HG02840 (cell line): ENCODE data around the gene NBAS.
"Not testable (repeated sequence)": the region's sequence is repeated elsewhere in the genome, so short reads cannot be mapped to it uniquely, and the experiment has no call there.

Experiments used
- ATAC-seq: cut with Tn5 transposase; IDR thresholded peaks from one replicate; pipeline ENCODE4 v1.9.1; 2021; ENCODE audit warnings: mild to moderate bottlenecking, moderate library complexity, moderate number of reproducible peaks; ENCODE audit not compliant: unreplicated experiment, low FRiP score

Gene NBAS

DNA sequence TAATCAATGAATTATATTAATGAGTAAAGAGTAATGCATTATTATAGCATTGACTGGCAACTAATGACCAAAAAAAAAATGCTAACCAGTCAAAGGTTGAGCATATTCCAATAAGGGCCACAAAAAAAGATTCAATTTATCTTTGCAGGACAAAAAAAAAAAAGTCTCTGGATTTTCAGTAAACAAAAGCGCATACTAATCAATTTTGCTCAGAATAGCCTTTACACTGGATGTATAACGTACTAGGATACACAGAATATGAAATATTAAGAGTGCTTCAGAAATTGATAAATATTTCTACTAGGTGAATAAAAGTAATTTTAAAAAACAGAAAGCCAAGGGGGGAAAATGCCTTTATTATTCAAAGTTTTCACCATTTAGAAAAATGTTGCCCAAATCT, 74.4 kb downstream of the NBAS start:
- no peak for ATAC-seq

GRCh38 chr2:15485949-15486348, 75.2 kb downstream of the NBAS start:
- no peak for ATAC-seq

GRCh38 chr2:15481000-15481399, 80.1 kb downstream of the NBAS start:
- ATAC-seq: no peak

- no peak for ATAC-seq
These were observed 80.6 kb downstream of the NBAS start for GRCh38 chr2:15480552-15480951.

GRCh38 chr2:15472876-15473275, 88.3 kb downstream of the NBAS start:
- ATAC-seq: no peak

DNA sequence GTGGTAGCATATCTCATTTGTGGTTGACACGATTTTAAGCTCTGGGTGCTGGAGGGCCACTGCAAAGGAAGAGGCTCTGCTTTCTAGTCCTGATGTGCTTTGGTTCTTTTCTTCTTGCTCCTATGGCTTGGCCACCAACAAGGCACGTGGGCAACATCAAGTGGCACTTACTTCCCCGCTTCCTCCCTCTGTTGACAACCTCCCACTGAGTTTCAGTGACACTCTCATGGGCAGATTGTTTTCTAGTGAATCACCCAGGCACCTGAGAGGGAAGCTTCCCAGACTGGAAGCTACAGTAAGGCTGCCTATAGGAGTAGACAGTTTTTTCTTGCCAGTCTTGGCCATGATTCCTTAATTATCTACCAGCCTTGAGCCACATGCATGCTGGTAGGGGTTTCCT, 89.0 kb downstream of the NBAS start:
- ATAC-seq: no peak

GRCh38 chr2:15471606-15472005, 89.5 kb downstream of the NBAS start:
- ATAC-seq: no peak

DNA sequence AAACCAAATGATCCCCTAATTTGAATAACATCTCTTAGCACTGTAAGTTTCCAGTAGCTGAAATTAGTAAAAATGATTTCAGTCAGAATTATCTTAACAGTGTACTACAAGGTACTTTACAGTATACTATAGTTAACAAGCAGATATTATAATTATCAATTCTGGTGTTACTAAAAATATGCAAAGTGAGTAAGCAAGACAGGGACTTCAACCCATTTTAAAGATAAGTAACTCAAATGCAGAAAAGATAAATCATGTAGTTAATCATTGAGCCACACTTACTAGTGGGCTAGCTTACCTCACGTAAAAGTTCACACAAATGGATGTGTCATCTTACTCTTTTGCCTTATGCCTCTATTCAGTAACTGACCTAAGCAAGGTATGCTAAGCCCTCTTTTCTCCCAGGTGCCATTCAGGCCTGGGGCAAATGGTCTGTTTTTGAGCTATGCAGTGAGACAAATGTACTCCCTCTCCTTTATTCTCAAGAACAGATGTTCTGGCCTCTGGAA, 101.0 kb downstream of the NBAS start:
- ATAC-seq: no peak

GRCh38 chr2:15458277-15458676, 102.9 kb downstream of the NBAS start:
- no peak for ATAC-seq

DNA sequence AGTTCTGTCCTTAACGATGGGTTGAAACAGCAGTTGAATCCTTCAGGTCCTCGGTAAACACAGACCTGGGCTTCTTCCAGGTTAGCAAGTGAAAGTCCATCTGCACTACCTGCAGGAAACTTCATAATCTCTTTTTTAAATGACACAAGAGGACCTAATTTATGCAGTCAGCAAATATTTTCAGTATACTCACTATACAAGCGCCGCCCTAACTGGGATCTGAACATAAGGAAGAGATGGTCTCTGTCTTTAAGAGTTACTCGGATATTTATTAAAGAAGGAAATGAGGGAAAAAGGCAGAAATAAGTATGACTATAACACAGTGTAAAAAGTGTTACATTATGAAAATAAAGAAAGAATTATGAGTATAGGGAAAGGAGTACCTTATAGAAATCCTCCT, 103.3 kb downstream of the NBAS start:
- no peak for ATAC-seq

DNA sequence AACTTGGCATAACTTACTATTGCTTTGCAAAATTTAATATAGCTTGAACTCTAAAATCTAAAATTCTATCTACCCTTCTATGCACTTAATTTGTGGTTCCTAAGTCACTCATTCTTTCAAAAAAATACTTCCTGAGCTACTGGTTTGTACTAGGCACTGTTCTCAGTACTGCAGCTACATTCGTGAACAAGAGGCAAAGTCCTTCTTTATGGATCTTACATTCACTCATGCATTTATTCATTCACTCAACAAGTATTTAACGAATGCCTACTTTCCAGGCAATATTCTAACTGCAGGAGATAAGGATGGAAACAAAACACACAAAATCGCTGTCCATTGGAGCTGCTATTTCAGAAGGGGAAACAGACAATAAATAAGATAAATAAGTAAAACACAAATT, 104.8 kb downstream of the NBAS start:
- no peak for ATAC-seq

DNA sequence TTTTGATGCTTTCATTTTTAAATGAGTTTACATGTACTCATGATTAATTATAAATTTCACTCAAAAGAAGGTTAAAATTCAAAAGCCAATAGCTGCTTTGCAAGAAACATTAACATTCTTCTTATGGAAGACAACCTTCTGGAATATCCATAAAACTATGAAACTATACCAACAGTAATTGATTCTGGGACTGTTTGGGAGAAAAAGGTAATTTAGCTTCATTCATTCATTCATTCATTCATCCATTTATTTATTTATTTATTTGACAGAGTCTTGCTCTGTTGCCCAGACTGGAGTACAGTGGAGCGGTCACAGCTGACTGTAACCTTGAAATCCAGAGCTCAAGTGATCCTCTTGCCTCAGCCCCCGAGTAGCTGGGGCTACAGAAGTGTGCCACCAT, 110.3 kb downstream of the NBAS start:
- ATAC-seq: no peak

DNA sequence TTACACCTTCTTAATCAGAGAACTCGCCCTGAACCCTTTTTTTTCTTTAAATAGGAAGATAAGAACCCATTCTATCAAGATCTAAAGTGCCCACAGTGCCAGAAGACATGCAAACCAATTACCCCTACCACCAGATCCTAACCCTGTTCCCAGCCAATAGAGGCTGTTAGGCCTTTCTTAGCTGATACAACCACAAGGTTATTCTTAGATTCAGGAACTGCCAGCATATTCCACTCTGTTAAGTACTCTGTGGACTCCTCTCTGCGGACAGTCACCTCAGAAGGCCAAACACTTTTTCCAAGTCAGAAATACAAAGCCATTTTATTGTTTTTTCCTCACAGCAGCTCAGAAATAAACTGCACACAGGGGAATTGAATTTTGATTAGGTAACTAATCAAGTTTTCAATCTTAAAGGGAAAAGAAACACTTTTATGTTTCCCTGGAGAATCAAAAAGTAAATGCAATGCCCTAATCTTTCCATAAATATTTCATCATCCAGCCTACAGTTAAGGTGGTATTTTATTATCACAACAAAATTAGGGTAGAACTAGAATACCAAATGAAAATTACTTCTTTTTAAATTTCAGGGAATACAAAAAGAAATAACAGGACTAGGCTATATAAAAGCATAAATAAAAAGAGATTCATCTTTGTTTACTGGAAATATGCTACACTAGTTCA, 111.4 kb downstream of the NBAS start:
- no peak for ATAC-seq

DNA sequence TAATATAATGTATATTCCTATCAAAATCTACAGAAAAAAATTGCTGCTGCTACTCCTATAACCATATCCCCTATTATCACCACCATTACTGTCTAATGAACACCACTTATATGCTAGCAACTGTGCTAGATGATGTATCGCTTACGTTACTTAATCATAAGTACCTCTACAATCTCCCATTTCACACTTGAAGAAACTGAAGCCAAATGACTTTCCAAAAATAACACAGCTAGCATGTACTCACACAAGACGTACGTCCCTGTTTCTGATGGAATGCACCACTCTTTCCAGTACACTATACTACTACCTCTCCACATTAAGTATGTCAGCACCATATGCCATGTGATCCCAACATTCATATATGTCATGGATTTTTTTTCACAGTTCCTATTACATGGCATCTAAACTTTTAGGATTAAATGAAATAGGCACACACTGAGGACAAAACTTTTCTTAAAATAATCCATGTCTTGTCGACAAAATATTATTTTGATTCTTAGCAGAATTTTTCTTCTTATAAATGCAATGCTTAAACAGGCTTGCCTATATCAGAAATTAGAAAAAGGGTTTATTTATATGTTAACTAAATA, 112.8 kb downstream of the NBAS start:
- ATAC-seq: no peak

DNA sequence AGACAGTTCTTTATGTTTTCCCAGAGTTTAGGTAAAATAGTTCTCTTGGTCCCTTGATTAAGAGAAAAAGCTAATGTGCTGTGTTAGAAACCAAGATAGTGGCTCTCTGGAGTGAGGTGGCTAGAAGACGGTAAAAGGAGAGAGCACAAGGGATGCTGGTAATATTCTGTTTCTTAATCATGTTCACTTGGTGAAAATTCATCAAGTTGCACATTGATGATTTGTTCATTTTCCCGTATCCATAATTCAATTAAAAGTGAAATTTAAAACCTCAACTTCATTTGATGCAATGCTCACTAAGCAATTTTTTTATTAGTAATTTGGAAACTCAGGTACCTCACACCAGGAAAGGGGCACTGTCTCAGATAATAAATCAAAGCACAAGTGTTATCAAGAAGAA, 113.8 kb downstream of the NBAS start:
- no peak for ATAC-seq

DNA sequence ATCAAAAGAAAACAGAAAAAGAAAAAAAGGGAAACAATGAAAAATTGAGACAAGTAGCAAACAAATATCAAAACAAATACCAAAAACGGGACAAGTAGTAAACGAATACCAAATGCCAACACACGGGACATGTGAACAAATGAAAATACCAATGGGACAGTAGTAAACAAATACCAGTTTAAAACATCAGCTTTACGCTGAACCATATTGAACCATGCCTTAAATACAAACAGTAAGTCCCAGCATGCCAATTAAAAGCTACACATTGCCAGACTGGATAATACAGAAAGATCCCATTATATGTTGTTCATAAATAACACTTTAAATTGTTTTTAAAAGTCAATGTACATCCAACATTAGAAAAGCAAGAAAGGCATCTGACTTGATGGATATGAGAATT, 114.2 kb downstream of the NBAS start:
- no peak for ATAC-seq

DNA sequence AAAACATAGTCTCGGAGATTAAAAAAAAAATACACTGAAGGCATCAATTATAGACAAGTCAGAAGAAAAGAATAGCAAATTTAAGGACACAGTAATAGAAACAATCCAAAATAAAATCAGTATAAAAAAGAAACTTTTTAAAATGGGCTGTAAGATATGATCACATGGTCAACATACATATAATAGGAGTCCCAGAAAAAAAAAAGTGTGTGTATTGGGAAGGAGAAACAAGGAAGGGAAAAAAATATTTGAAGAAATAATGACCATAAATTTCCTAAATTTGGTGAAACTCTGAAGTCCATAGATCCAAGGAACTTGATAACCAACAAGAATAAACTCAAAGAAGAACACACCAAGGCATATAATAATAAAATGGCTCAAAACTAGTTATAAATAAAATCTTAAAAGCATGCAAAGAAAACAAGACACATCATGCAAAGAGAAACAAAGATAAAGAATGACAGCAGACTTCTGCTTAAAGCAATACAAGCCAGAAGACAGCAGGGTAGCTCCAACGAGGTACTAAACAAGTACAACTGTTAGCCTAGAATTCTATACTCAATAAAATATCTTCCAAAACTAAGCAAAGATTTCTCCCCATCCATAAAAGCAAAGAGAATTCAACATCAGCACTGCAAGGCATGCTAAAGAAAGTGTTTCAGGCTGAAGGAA, 115.1 kb downstream of the NBAS start:
- no peak for ATAC-seq

- ATAC-seq: not testable (repeated sequence)
These were observed 121.2 kb downstream of the NBAS start for GRCh38 chr2:15439768-15440524.

DNA sequence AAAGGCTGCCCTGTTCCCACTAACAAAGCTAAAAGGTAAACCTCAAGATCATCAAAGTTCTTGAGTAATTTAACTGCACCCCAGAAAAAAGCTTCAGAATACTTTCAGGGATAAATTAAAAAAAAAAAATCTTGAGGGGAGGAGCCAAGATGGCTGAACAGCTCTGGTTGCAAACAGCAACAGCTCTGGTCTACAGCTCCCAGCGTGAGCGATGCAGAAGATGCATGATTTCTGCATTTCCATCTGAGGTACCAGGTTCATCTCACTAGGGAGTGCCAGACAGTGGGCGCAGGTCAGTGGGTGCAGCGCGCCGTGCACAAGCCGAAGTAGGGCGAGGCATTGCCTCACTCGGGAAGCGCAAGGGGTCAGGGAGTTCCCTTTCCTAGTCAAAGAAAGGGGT, 121.8 kb downstream of the NBAS start:
- ATAC-seq: not testable (repeated sequence)

GRCh38 chr2:15436195-15436594, 124.9 kb downstream of the NBAS start:
- ATAC-seq: no peak

DNA sequence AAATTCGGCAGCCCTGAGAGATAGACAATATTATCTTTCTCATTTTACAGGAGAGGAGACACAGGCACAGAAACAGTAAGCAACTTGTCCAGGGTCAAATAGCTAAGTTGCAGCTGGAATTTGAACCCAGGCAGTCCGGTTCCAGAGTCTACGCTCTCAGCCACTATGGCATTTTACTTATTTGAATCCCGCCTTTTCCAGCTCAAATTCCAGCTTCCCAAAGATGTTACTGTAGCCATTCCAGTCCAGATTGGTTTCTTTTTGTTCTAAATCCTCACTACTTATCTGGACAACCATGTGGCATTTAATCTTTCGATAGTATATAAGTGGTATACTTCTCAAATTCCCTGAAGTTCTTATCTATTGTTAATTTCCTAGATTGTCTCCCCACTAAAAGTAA, 125.7 kb downstream of the NBAS start:
- no peak for ATAC-seq
